HEK293T (cell line): ENCODE data around the gene NCSTN.

Experiments
- ELF4 ChIP-seq: fragments of 450-650 bp; IDR thresholded peaks from 2 replicates; pipeline ENCODE4 v1.6.1; 2017; ENCODE audit warnings: antibody characterized with exemption
- FOXK2 ChIP-seq: fragments of 450-650 bp; IDR thresholded peaks from 2 replicates; pipeline ENCODE4 v1.6.1; 2016; ENCODE audit warnings: mild to moderate bottlenecking
- L3MBTL2 ChIP-seq: fragments of 450-650 bp; conservative IDR thresholded peaks from 2 replicates; pipeline ENCODE4 v1.6.1; 2016; ENCODE audit warnings: mild to moderate bottlenecking
- NFRKB ChIP-seq: fragments of 450-650 bp; IDR thresholded peaks from 2 replicates; pipeline ENCODE4 v1.6.1; 2016; ENCODE audit warnings: mild to moderate bottlenecking, moderate library complexity
- TF ChIP-seq, protein P1 (sequence below): fragments of 450-650 bp; IDR thresholded peaks from 2 replicates; pipeline ENCODE4 v1.6.1; 2016

- TF ChIP-seq ELF4, result no peak
- no peak for TF ChIP-seq FOXK2
- TF ChIP-seq NFRKB, result no peak
- TF ChIP-seq L3MBTL2, result no peak
- TF ChIP-seq, protein P1, sequence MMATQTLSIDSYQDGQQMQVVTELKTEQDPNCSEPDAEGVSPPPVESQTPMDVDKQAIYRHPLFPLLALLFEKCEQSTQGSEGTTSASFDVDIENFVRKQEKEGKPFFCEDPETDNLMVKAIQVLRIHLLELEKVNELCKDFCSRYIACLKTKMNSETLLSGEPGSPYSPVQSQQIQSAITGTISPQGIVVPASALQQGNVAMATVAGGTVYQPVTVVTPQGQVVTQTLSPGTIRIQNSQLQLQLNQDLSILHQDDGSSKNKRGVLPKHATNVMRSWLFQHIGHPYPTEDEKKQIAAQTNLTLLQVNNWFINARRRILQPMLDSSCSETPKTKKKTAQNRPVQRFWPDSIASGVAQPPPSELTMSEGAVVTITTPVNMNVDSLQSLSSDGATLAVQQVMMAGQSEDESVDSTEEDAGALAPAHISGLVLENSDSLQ, result no peak
Measured at GRCh38 chr1:160346463-160346862, 3.3 kb downstream of the NCSTN start.
